GM11168 (cell line): ENCODE measurements around the gene ESCO1.
"Not testable (repeated sequence)": the region's sequence is repeated elsewhere in the genome, so short reads cannot be mapped to it uniquely, and the experiment has no call there.

Source experiments
- in situ Hi-C: fragments of 300-500 bp; cut with MboI; formaldehyde crosslinking; loops from one replicate; pipeline ENCODE4 v1.12.0; 2022; ENCODE audit warnings: low sequenced_read_pairs; ENCODE audit not compliant: unreplicated experiment

The ESCO1 gene

GRCh38 chr18:21600526-21601410, at the start of gene ESCO1:
TSS of gene ESCO1 (minus strand) at chr18:21600704. CDS start at chr18:21574843, 25,861 bp downstream.
- in situ Hi-C loops: no loop called here

DNA sequence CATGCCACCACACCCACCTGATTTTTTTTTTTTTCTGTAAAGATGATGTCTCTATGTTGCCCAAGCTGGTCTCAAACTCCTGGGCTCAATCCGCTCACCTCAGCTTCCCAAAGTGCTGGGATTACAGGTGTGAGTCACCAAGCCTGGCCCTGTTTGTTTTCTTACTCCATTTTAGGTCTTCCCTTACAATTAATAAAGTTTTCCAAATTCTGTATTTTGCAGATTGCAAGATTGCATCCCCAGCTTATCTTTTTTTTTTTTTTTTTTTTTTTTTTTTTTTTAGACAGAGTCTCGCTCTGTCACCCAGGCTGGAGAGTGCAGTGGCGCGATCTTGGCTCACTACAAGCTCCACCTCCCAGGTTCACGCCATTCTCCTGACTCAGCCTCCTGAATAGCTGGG, 39.9 kb upstream of the ESCO1 start:
- in situ Hi-C loops: not testable (repeated sequence)

- in situ Hi-C loops: no loop called here
Measured at GRCh38 chr18:21638822-21639221, 38.3 kb upstream of the ESCO1 start.

DNA sequence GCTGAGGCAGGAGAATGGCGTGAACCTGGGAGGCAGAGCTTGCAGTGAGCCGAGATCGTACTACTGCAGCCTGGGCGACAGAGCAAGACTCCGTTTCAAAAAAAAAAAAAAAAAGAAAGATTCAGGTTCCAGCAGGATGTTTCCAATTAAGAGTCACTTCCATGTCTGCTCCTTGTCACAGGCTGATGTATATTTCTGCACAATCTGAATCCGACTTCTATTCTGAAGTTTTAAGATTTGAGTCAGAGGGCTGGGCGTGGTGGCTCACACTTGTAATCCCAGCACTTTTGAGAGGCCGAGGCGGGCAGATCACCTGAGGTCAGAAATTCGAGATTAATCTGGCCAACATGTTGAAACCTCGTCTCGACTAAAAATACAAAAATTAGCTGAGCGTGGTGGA, 36.3 kb upstream of the ESCO1 start:
- in situ Hi-C loops: no loop called here

- in situ Hi-C loops: no loop called here
Measured at GRCh38 chr18:21634588-21635199, 34.2 kb upstream of the ESCO1 start.

GRCh38 chr18:21632393-21632792, 31.9 kb upstream of the ESCO1 start:
- in situ Hi-C loops: no loop called here

DNA sequence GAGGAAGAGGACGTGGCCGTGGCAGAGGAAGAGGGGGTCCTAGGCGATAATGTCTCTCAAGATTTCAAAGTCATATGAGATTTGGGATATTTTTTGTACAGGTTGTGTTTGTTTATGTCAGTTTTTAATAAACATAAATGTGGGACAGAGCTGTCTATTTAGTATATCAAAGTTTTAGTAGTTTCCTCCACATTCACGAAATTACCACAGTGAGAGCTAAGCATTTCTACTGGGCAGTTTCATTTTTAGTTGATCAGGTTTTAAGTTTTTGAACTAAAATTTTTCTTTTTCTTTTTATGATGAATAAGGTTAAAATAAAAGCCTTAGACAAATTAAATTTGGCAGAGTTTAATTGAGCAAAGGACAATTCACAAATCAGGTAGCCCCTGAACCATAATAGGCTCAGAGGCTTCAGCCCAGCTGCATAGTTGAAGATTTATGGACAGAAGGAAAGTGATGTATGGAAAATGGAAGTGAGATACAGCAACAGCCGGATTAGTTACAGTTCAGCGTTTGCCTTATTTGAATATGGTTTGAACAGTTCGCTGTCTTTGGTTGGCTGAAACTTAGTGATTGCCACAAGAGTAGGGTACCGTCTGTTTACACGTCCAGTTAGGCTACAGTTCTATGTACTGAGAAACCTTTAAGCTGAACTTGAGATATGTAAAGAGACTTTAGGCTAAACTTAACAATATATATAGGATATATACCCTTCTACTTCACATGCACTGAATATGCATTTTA, 28.8 kb upstream of the ESCO1 start:
- in situ Hi-C loops: no loop called here

DNA sequence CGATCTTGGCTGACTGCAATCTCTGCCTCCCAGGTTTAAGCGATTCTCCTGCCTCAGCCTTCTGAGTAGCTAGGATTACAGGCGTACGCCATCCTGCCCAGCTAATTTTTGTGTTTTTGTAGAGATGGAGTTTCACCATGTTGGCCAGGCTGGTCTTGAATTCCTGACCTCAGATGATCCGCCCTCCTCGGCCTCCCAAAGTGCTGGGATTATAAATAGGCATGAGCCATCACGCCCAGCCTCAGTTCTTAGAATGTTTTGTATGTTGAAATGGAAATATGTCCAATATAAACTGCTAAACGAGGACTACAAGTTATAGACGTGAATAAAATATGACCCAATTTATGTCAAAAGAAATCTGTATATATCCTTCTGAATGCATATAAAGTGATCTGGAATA, 21.1 kb upstream of the ESCO1 start:
- in situ Hi-C loops: not testable (repeated sequence)

DNA sequence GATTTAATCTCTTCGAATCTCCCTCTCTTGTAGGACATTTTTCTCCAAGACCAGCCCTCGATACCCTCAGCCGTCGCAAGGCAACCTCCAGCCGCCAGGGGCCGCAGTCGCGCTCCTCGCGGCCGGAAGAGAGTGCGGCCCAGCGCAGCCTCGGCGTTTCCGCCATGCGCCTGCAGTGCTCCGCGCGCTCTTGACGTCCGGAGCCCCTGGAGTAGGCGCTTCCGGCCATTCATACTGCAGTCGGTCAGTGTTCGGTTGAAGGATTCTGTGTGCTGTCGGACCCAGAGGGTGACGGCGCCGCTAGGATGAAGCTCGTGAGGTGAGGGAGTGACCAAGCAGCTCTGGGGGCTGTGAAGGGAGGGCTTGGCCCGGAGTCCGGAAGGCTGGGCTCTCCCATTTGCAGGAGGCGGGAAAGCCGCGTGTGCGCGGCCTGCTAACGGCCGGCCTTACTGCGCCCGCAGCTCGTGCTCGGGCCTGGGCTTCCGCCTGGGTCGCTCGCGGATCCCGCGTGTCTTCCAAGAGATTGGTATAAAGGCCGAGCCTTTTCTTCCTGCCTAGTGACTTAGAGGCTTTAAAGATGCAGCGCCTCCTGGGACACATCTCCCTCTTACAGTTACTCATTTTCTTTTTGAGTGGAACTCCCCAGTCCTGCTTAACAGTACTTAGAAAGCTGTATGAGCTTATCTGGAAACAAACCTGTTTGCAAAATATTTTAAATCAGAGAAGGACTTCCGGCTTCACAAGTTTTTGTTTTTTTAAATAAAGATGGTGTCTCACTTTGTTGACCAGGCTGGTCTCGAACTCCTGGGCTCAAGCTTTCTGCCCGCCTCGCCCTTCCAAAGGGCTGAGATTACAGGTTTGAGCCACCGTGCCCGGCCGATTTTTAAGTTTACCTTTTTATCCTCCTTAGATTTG, 11.9 kb upstream of the ESCO1 start, which contains the start of gene SNRPD1:
Gene SNRPD1 (plus strand): TSS at position 190 of the 915 bp plus-strand sequence. CDS start 116 bp downstream, at position 306.
- in situ Hi-C loops: no loop called here

DNA sequence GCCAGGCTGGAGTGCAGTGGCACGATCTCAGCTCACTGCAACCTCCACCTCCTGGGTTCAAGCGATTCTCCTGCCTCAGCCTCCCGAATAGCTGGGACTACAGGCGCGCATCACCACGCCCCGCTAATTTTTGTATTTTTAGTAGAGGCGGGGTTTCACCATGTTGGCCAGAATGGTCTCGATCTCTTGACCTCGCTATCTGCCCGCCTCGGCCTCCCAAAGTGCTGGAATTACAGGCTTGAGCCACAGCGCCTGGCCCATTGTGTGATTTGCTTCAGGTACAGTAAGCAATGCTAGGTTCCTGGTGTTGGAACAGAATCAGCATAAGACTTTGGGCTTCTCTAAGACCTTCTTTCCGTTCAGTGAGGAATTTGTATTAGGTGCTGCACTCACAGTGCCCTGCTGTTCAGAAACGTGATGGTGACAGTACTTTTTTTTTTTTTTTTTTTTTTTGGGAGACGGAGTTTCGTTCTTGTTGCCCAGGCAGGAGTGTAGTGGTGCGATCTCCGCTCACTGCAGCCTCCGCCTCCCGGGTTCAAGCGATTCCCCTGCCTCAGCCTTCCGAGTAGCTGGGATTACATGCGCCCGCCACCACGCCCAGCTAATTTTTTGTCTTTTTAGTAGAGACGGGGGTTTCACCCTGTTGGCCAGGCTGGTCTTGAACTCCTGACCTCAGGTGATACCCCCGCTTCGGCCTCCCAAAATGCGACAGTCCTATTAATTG, 11.1 kb upstream of the ESCO1 start:
- in situ Hi-C loops: not testable (repeated sequence)

GRCh38 chr18:21605213-21605612, 4.7 kb upstream of the ESCO1 start:
- in situ Hi-C loops: no loop called here

- in situ Hi-C loops: no loop called here
Measured at GRCh38 chr18:21604671-21605070, 4.2 kb upstream of the ESCO1 start.

DNA sequence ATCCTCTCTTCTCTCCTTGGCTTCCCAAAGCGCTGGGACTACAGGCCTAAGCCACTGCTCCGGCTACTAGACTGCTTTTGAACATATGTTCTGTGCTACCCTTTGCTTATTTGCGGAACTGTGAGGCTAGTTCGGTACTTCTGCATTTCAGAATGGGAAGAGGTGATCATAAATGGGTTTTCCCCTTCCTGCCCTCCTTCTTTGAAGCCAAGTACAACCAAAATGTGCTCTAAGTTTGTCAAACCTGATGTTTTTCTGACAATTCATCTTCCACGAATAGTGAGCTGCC, 1.7 kb upstream of the ESCO1 start:
- in situ Hi-C loops: no loop called here

GRCh38 chr18:21599585-21600525, 649 bp downstream of the ESCO1 start:
- in situ Hi-C loops: no loop called here

- in situ Hi-C loops: no loop called here
Measured at GRCh38 chr18:21598726-21599584, 1.5 kb downstream of the ESCO1 start.

- in situ Hi-C loops: no loop called here
Measured at GRCh38 chr18:21597620-21598019, 2.9 kb downstream of the ESCO1 start.

- in situ Hi-C loops: no loop called here
Measured at GRCh38 chr18:21593540-21594257, 6.8 kb downstream of the ESCO1 start.
